ENCODE data around the gene TPP1.

DNA sequence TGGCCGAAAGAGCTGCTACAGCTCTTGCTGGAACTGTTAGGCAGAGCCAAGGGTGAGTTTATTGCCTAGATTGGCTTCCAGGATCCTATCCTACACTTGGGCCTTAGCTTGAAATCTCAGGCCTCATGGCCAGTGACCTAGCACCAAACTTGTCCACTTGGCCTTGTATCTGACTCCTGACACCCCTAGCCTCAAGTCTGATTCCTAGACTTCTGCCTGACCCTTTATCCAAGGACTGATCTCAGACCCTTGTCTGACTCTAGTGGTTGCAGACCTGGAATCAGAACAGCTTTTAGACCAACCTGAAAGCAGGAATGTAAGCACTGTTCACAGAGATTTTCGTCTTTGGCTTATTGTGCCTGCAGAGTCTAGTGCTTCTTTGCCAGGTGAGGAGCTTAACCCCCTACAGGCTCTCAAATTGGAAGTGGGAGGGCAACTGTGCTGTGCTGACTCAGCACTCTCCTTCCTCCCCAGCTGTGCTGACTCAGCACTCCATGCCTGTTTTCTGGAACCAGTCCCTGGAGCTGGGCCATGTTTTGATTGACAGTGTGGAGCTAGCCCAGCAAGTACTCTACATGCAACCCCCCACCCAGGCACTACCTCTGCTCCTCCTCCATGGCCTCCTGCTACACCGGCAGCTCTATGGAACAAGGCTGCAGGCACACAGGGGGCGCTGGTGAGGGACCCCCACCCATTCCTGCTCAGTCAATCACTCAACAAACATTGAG lies 50.9 kb downstream of the TPP1 start:
- TF ChIP-seq POLR2A (IDR thresholded peaks at IDR 0.05; ENCODE audit: low read depth, low read length) (no peak), POLR2AphosphoS5 (IDR thresholded peaks at IDR 0.05; ENCODE audit: low read depth, low read length) (no peak)

All from GM12892 (cell line).